ENCODE results near the gene EMC7.
"Not testable (repeated sequence)": the region's sequence is repeated elsewhere in the genome, so short reads cannot be mapped to it uniquely, and the experiment has no call there.

EMC7 gene
- 25.0 reads per million, percentile 52 among the genes with 10 or more reads in this experiment for total RNA-seq

GRCh38 chr15:34101366-34102174, at the start of gene EMC7, which contains the start of gene PGBD4:
Gene EMC7 (minus strand): TSS chr15:34101862. CDS start chr15:34101839, 23 bp downstream.
Gene PGBD4 (plus strand): TSS chr15:34102083. CDS start chr15:34102532, 449 bp downstream.
- DNase-seq, result peak; percentile 100

GRCh38 chr15:34147371-34148140, 45.9 kb upstream of the EMC7 start:
- no peak for DNase-seq

- DNase-seq, result no peak
Measured at GRCh38 chr15:34133511-34133910, 31.8 kb upstream of the EMC7 start.

DNA sequence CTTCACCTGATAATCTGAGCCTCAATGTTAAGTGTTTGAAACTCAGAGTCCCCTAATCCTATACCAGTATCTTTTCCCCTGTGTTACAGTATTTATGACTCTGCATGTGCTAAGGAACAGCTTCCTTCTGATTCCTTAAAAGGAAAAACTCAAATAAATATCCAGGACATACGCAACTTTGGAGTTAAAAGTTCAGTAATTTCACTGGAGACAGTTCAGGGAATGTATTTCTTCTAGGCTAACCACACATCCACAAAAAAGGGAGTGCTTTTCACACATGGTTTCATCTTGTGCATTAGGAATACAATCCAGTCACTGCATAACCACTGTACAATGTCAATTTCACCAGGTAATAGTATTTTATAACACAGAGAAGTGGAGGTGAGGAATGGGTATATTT, 31.2 kb upstream of the EMC7 start:
- no peak for DNase-seq

- DNase-seq, result no peak
Measured at GRCh38 chr15:34128898-34129297, 27.2 kb upstream of the EMC7 start.

DNA sequence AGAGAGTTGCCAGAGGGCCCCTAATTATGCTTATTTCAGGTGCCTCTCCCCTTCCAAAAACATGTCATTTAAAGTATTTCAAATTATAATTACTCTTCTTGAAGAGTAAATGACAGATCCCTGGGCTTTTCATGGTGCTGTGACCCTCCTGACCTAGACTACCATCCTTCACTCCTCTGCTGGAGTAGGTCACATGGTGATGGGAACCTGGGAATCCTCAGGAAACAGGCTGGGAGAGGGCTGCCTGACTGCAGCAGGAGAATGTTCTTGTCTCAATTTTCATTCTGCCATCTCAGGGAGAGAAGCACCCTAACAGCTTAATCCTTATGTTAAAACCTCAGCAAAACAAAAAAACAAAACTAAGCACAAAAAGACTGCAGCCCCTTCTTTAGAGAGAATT, 24.9 kb upstream of the EMC7 start:
- no peak for DNase-seq

GRCh38 chr15:34125945-34126344, 24.3 kb upstream of the EMC7 start:
- DNase-seq, result no peak

DNA sequence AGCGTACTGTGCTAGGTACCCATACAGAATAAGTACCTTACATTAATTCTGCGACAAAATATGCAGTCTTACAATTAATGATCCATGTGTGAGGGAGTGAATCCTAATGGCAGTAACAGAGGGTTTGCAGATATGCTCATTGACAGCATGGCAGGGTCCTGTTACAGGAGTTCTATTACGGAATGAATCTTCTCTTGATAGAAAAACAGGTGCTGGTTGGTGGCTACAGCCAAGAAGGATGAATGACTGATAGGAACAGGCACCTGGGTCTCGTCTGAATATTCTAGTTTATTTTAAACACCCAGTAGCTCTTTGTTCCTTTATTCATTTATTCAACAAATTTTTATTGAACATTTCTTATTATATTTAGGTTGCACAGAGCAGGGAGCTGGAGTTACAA, 23.0 kb upstream of the EMC7 start:
- DNase-seq, result no peak

GRCh38 chr15:34122771-34123183, 21.1 kb upstream of the EMC7 start:
- no peak for DNase-seq

DNA sequence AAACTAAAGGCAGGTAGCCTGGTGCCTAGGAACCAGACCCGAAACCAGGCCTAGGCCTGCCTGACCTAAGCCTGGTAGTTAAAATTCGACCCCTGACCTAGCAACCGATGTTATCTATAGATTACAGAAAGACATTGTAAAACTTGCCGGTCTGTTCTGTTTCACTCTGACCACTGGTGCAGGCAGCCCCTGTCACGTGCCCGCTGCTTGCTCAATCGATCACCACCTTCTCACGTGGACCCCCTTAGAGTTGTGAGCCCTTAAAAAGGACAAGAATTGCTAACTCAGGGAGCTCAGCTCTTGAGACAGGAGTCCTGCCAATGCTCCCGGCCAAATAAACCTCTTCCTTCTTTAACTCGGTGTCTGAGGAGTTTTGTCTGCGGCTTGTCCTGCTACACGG, 20.1 kb upstream of the EMC7 start:
- not testable (repeated sequence) for DNase-seq

GRCh38 chr15:34120420-34120819, 18.8 kb upstream of the EMC7 start:
- not testable (repeated sequence) for DNase-seq

- no peak for DNase-seq
Measured at GRCh38 chr15:34119291-34119690, 17.6 kb upstream of the EMC7 start.

DNA sequence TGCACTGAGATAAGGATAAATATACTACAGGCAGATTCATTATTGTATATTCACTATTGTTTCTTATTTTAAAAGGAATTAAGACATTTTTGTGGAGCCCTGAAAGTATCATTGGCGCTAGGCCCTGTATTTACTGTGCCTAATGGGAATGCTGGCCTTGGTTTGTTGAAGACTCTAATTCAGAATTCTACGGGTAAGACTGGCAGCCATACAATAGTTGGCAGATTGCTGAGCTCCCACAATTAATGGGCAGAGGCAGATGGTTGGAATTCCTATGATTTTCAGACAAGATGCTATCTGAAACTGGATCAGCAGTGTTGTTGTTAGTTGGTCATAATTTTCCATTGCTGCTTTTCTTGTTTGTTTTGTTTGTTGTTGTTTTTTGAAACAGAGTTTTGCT, 15.0 kb upstream of the EMC7 start:
- DNase-seq, result no peak

DNA sequence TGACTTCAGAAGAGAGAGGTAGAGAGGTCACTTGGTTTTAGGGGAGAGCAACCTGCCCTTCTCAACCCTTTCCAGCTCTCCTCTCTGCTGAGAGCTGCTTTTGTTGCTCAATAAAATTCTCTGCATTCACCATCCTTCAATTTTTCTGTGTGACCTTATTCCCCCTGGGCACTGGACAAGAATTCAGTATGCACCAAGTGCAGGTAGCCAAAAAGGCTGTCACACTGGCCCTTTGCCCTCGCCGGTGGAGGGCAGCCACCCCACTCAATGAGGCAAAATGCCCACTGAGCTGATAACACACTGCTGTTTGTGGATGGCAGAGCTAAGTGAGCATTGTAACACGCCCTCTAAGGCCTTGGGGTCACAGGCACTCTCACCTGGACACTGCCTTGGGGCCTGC, 13.1 kb upstream of the EMC7 start:
- DNase-seq, result no peak

DNA sequence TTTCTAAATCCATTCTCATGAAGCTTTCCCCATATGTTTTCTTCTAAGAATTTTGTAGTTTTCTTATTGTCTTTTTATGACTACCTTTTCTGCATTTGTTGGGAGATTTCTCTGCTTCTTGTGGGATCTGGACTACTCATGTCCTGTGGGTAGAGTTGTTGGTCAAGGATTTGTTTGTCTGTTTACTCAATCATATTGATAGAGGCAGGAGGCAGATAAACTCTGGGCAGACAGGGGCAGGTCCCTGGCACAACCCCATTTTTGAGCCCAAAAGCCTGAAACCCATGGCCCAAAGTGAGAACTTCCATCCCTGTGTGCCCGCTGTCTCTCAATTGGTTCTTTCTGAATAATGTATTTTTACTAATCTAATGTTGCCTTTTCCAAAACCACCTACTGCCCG, 12.6 kb upstream of the EMC7 start:
- DNase-seq, result no peak

DNA sequence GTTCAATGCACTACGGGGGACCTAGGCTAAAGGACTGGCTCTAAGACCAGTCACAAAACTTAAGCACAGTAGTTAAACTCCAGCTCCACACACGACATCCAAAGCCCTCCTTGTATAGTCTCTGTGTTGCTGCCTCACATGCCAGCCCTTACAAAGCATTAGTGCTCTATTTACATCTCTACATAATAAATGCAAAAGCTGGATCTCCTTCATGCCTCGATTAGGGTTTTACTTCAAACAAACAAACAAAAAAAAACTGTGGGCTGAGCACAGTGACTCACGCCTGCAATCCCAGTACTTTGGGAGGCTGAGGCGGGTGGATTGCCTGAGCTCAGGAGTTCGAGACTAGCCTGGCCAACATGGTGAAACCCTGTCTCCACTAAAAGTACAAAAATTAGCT, 9.8 kb upstream of the EMC7 start:
- no peak for DNase-seq

DNA sequence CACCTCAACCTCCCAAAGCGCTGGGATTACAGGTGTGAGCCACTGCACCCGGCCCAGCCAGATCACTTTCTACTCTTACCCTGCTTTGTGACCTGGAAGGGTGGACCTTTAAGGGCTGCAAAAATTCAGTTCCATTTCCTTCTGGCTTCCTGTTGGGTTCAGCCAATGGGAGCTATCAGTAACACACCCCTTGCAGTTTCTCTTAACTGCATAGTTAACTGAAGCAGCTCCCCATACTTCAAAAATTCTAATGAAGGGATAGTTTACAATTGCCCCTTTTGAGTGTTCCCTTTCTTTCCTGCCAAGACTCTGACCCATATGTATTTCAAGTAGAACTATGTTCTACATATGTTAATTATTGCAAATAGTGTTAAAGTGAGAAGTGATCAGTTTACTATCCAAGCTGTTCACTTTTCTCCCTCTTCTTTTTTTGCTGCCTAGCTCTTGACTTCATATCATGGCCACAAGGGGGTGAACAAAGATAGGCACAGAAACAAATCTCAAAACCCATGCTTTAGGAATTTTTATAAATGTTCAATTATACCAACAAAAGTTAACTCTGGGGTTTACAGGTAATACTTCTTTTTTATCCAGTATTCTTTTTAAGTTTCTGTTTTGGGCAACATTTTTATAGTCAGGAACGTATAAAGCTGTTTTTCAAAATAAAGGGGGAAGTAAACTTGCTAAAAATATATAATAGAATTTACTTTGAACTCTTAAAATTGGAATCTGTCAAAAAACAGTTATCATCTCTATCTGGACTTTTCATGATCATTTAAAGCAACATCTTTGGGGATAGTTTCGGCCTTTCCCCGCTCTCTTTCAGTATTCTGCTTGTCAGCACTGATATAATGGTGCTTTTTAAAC, 8.4 kb upstream of the EMC7 start:
- DNase-seq, result no peak

- DNase-seq, result no peak
Measured at GRCh38 chr15:34107315-34107714, 5.7 kb upstream of the EMC7 start.

- no peak for DNase-seq
Measured at GRCh38 chr15:34106423-34106822, 4.8 kb upstream of the EMC7 start.

GRCh38 chr15:34102175-34102925, 688 bp upstream of the EMC7 start:
- DNase-seq, result no peak

DNA sequence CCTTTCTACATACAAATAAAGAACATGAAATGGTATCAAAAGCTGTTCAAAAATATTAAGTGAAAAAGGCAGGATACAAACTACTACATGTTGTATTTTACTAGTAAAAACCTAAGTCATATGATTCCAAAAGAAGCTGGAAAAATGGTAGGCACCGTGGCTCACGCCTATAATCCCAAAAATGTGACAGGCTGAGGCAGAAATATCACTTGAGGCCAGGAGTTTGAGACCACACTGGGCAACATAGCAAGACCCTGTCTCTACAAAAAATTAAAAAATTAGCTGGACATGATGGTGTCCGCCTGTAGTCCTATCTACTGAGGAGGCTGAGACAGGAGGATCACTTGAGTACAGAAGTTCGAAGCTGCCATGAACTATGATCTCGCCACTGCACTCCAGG, 1.7 kb downstream of the EMC7 start:
- no peak for DNase-seq

GRCh38 chr15:34085746-34086145, 15.9 kb downstream of the EMC7 start:
- DNase-seq, result no peak

Data from effector CD4-positive, alpha-beta T cell (primary cell).